ENCODE measurements around the gene VAC14.

VAC14 gene

DNA sequence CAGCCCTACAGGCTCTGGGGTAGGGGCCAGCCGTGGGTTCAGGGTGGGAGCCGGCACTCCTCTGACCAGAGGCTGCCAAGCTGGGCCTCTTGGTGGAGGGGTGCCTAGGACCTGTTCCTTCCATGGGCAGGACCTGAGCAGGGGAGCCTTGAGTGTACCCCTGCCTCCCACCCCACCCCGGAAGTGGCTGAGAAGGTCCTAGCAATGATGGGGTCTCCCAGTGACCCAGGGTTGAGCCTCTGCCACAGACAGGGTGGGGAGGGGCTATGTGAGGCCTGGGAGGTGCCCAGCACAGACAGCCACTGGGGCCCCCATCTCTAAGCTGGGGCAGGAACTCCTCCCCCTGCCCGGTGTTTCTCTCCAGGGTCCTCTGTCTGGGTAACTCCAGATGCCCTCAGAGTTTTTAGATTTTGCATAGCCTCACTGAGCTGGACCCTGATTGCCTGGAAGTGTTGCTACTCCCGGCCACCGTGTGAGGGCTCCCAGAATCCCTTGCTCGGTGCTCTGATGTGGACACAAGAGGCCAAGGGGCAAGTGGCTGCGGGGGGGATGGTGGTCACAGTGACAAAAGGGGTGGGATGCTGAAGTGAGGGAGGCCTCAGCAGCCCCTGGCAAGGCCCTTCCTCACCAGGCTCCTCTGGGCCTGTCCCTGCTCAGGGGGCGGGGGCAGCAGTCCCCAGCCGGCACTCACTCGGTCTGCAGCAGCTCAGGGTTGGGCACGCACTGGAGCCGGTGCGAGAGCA, 108.7 kb downstream of the VAC14 start:
- no peak for DNase-seq (ENCODE audit: low read depth)

DNA sequence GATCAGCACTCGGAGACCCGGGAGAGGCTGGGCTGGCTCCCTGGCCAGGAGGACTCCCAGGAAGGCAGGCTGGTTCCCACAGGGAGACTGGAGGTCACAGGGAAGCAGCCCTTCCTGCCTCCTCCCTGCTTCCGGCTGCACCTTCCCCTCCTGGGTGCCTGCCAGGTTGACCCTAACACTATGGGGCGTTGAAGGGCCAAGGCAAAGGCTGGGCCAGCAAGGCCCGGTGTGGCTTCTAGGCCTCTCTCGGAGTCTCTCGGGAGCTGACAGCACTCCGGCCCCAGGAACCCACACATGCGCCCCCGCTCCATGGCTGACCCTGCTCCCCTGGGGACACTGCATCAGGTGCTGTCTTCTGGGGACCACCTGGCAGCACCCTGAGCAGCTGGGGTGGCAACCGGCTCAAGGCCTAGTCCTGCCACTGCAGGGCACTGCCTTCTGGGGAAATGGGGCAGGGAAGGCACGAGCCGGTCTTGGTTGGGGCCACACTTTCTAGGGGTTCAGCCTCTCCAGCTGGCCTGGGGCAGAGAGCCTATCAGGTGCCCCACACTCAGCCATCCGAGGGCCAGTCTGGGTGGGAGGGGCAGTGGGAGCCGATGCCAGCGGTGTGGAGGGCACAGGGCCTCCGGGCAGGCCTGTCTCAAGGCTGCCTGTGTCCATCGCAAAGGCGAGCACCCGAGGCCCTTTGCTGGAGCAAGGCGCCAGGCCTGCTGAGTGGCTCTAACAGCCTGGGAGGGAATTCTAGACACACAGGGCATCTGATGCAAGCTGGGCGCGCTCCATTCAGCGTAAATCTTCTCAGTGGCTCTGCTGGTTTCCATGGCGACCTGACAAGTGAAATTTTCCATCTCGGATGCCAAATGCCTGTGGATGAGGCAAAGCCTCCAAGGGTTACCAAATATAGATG, 109.5 kb downstream of the VAC14 start:
- no peak for DNase-seq (ENCODE audit: low read depth)

DNA sequence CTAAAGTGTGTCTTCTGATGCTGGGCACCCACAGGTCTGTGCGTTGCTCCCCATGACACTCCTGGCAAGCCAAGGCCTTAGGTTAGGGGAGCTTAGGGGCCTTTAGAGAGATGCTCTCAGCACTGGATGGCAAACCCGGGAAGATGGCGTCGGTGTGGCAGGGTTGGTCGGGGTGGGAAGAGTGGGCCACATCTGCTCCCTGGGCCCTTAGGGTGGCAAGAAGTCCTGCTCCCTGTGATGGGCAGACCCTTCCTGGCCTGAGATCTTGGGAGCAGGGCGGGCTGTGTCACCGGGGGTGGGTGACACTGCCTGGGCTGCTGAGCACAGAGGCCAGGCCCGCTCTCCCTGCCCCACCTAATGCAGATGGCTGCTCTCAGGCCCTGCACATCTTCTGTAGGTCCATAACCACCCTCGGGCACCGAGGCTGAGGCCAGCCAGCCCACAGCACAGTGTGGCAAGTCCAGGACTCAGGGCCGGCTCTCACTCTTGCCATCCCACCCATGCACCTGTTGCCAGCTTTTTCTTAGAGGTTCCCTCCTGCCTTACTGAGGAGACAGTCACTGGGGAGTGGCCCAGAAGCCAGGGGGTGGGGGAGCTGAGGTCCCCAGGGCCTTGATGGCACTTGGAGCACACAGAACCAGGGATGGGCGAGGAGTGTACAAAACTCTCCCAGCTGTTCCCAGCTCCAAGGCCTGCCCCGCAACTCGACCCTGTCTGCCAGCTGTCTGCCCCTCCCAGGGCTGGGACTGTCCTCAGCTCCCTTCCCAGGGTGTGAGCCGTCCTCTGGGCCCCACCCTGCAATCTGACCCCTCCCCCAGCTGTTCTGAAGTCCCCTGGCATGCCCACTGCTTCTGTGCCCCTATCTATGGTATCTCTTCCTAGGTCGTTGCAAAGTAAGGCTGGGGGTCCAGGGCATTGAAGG, 110.7 kb downstream of the VAC14 start:
- no peak for DNase-seq (ENCODE audit: low read depth)

DNA sequence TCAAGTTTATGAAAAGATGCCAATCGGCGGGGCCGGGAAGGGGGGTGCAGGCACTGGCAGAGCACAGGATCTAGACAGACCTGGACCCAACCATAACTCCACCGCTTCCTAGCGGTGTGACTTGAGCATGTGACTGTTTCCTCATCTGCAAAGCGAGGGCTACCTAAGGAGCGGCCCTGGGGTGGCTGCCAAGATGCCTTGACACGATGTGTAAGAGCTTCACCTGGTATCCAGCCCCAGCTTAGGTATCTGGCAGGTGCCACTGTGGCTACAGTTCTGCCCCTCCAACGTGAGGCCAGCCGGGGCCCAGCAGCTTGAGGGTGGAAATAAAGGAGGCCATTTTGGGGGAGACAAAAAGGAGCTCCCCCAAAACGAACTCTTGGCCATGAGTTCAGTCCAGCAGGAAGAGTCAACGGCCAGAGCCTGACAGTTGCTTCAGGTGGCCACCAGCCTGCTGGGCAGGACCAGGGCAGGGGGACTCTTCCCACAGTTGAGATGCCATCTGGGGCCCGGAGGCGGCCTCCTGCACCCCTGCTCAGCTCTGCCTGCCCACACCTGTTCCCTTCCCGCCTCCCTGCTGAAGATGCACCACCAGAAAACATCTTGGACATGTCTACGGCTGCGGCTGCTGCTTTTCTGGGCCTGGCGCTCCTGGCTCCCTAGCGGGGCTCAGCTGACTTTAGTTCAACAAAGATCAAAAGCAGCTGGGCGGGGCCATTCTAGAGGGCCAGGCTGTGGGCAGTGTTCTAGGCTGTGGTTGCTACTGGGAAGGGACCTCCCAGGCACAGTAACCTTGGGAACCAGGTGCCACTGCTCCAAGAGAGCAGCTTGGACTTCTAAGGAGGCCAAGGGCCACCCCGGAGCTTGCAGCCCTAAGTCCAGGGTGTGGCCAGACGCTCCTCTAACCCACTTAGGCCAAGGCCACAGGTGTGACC, 111.7 kb downstream of the VAC14 start:
- no peak for DNase-seq (ENCODE audit: low read depth)

DNA sequence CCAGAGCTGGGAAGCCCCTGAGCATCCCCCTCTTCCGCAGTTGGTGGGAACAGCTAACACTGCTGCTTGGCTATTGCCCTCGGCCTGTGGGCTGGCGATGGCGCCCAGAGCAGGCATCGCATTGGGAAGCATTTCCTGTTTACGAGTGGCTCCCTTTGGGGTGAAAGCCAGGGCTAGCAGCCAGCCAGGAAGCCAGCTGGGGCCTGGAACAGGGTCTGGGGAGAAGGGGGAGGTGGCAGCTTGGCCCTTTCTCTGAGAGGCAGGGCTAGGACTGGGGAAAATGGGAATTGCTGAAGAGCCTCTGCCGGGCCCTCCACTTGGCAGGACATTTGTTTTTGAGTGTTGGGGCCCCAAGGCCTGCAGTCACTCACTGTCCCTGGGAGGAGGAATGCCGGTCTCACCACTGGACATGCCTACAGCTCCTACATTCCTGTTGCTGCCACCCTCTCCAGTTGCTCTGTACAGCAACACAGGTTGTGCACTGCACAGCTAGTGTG, 112.7 kb downstream of the VAC14 start:
- DNase-seq (ENCODE audit: low read depth) = no peak

DNA sequence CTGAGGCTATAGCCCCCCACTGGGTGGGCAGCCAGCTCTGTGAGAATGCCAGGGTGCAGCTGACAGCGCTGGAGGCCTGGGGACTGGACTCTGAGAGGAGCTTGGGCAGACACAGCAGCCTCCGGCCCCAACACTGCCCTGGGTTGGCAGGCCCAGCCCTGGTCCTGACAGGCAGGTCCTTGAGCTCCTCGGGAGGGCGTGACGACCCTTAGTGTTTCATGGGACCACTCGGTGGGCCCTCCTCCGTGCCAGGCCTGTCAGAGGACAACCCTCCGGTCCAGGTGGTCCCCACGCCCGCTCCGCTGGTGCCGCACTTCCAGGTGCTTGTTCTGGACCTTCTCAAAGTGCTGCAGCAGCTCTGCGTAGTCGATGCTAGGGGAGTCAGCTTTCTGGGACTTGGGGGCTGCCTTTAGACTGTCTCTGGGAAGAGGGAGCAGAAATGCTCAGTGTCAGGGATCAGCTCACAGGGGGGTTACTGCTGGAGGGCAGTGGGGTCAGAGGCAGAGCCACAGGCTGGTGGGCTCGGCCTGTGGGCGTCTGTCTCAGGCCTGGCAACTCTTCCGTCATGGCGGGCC, 113.2 kb downstream of the VAC14 start:
- no peak for DNase-seq (ENCODE audit: low read depth)

DNA sequence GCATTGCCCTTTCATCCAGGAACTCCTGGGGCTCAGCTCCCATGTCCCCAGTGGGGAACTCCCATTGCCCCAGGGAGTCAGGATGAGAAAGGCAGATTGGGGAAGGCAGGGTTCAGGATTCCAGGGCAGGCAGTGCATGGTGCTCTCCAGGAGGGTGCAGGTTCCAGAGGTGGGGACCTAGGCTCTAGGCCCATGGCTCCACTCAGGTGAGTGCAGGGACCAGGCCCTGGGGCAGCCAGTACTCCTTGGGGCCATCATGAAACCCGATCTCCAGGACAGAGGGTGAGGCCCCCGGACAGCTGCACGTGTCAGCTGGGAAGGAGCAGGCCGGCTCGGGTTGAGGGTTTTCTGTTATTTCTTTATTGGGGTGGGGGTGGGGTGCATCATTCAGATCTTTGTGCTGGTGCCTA, 113.9 kb downstream of the VAC14 start:
- no peak for DNase-seq (ENCODE audit: low read depth)

DNA sequence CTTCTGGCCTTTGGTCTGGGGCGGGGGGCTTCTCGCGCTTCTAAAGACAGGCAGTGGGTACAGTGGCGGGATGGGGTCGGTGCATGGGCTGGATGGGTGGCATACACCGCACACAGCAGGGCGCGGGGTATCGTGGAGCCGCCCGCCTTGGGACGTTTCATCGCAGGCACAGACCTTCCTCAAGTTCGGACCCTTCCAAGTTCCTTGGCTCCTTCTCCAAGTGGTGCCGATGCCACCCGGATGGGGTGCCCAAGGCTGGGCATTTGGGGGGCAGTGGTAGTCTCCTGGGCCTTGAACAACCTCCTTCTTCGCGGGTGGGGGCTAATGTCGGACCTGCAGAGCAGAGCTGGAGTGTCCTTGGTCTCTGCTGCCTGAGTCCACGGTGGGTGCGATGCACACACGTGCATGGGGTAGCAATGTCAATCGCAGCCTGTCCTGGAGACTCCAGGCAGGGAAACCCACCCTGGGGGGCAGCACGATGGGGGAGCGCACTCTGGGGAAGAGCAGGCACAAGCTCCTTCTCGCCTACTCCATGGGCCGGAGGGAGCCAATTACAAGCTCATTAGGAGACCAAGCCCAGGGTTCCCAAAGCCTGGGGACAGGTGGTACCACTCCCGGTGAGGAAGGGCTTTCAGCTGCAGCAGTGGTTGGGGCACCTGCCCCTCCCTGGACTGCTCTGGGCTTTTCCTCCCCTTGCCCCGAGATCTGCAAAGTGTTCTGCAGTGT, 114.4 kb downstream of the VAC14 start:
- no peak for DNase-seq (ENCODE audit: low read depth)

DNA sequence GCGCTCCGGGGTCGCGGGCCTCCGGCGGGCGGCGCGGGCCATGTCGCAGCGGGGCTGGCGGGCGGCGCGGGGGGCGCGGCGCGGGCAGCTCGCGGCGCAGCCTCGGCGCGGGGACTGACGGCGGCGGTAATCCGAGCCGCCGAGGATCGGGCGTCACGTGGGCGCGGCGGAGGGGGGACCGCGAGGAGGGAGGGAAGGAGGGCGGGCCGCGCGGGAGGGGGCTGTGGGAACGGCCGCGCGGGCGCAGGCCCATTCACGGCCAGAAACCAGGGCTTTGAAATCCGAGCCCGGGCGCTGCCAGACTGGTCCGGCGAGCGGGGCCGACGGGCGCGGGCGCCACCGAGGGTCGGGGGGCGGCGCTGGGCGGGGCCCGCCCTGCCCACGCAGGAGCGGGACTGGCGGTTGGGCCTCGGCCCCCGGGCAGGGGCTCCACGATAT, 115.0 kb downstream of the VAC14 start, which contains the start of gene MTSS2:
Gene MTSS2, minus strand, starts transcription at position 116 of the 438 bp plus-strand sequence. CDS start 262 bp downstream, outside the sequence.
- peak; percentile 6 for DNase-seq (ENCODE audit: low read depth)

DNA sequence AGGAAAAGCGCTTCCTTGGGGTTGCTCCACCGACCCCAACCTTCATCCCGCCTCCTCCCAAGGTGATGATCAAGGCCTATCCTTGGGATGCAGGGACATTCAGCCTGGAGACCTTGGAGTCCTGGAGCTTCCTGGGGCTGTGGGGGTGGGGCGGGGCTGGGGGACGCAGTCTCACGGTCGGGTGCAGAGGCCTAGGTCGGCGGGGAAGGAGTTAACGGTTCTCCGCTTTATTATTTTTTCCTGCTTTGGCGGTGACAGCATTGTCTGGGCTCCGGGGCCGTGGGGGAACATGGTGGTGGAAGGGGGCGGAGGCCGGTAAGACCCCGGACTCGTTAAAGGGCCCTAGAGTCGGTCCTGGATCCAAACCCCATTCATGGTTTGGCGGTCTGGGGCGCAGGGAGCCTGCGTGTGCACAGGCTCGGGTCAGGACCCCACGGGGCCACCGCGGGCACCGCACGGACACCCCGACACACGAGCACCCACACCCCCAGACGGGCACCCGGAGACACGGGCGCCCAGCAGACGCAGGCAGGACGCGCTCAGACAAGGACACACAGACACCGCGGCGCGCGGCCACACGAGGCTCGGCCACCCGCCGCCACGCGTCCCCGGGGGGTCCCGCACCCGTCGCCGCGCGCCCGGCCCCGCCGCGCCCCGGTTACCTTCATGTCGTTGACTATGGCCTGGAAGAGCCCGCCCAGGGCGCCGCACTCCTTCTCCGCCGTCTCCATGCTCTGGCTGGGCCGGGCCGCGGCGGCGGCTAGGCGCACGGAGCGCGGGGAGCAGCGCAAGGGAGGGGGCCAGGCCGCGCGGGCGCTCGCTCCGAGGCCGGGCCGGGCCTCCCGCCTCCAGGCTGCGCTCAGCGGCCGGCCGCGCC, 115.7 kb downstream of the VAC14 start:
- no peak for DNase-seq (ENCODE audit: low read depth)

DNA sequence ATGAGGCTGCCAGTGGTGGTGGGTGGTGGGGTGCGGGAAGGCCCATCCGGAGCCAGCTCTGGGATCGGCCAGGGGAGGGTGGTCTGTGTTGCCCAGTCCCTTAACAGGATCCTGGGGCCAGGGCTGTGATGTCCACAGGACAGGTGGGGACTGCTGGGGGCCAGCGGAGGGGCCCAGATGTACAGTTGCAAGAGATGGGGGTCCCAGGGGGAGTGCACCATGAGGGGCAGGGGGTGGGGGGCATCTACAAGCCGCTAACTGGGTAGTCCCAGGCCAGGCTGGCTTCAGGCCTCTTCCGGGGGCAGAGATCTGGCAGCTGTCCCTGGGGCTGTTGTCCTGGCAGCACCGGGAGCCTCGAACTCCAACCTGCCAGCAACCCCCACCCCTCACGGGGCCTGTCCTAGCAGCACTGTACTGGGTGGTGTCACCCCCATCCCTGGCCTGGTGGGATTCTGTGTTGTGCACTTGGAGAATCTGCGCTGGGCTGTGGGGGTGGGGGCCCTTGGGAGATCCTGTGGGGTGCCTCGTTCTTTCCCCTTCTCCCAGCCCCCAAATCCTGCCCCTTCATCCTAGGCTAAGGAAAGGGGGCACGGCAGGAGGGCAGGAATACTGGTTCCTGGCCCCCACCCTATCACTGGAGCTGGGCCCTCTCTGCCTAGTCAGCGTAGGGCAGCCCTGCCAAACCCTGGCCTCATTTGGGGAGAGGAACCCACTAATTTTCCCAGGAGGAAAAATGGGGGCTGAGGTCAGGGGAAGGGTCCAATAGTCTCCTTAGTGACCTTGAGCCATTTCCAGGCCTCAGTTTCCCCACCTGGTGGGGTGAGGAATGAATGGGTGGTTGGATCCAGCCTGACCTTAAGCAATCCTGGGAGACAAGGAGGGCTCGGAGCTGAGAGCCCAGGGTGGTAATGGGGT, 116.6 kb downstream of the VAC14 start:
- DNase-seq (ENCODE audit: low read depth) = no peak

DNA sequence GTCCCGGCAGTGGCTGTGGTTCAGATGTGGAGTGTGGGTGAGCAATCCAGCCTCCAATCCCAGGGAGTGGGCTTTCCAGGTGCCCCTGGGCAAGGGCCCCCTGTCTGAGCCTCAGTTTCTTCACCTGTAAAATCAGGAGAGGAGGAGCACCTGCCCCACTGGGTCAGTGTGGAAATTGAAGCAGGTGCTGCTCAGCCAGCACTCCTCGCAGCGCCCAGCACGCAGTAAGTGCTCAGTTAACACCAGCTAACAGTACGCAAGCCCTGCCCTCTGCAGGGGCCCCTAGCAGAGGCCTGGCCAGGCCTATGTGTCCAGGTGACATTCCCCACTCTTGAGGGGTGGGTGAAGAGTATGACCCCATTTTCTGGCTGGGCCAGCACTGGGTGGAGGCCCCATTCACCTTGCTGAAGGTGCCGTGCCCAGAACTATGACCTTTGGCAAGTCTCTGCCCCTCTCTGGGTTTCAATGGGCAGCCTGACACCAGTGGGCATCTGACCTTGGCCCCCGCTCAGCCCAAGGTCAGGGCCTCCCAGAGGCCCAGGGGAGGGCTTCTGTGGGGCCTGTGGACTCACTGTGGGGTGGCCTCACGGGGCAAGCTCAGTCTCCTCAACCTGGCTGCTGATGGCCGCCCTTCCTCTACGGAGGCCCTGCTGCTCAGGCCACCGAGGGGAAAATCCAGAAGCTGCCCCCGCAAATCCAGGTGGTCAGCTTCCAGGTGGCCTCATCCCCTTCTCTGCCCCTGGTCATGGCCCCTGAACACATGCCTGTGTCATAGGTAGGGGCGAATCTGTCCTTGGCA, 117.6 kb downstream of the VAC14 start:
- DNase-seq (ENCODE audit: low read depth) = no peak

DNA sequence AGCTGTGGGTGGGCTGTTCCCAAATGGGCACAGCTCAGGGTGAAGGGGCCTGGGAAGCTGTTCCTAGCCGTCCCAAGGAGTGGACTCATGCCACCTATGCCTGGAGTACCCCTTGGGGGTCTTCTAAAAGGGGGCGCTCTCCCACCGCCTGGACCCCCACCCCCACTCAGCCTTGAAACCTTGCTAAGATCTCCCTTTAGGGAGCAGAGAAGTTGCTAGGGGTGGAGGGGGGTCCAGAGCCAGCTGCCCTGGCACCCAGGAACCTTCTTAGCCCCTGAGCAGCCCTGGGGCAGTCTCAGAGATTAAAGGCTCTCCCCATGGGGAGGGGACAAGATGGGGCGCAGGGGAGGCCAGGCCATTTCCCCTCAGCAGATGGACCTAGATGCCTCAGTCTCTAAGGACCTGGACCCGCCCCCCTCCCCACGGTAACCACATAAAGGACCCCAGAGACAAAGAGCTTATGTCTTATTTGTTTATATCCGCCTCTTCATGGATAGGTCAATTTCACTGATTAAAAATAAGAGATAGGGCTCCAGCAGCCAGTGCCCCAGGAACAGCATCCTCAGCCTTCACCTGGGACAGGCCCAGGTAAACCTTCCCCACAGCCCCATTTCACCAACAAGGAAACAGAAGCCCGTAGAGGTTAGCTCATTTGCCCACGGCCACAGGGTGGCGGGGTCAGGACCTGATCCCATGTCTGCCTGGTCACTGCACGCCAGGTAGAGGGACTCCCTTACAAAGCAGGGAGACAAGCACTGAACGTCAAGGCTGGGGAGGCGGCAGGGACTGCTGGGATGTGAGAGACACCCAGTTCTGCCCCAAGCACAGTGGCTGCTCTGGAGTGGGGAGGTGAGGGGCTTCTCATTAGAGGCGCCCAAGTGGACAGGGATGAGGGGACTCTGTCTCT, 118.5 kb downstream of the VAC14 start:
- no peak for DNase-seq (ENCODE audit: low read depth)

DNA sequence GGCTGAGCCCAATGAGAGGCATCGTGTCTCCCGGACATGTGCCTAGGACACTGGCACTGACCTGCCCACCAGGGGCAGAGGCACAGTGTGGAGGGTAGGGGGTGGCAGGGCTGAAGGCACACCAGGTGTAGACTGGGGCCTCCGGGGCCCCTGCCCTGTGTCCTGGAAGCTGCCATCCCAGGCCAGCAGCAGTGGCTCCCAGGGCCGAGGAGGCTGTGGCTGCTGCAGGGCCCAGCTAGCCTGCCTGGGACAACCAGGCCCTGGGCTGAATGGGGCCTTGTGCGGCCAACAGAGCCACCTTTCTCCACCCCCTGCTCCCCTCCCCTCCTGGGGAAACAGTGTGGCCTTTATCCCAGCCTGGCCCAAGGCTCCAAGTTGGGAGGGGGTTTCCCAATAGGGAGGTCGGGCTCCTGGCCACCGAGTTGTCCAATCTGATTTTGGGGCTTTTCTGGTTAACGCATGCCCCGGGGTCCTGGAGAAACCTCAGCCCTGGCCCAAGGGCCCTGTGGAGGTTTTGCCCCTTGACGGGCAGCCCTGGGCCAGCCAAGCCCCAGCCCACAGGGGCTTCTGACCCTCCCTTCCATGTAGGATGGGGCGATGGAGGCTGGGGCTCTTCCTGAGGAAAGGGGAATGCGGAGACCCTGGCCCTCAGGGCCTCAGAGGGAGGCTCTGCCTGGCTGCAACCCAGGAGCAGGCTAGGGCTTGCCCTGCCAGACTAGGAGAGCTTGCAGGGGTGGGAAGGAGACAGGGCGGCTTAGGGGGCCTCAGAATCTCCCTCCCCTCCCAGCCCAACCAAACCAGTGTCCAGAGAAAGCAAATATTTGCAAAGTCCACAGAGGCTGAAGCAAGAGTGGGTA, 119.3 kb downstream of the VAC14 start:
- no peak for DNase-seq (ENCODE audit: low read depth)

Data from stimulated activated CD4-positive, alpha-beta T cell treated with anti-CD3 and anti-CD28 coated beads, Interleukin-2, amount 100 ng/mL, for 4 hours (primary cell).